ENCODE results near the gene RAB33B.
A peak's percentile ranks its signal among the peaks of the same experiment; 100 is the strongest.
"Not testable (repeated sequence)": the region's sequence is repeated elsewhere in the genome, so short reads cannot be mapped to it uniquely, and the experiment has no call there.

The RAB33B gene

GRCh38 chr4:139454111-139455045 is at the start of gene RAB33B:
Gene RAB33B, plus strand, starts transcription at chr4:139454121. Its CDS starts 75 bp downstream, at chr4:139454196.
- H3K9me3 ChIP-seq (ENCODE audit: control insufficient read depth, insufficient read depth, low read length): no peaks in the 10 kb centered on the region
- peak within 1 kb of the TSS; percentile 96 for H3K4me3 ChIP-seq (ENCODE audit: low read depth, low read length)
- peak within 1 kb of the TSS; percentile 89 for H3K9ac ChIP-seq (ENCODE audit: low read depth, low read length)
- H3K4me1 ChIP-seq (ENCODE audit: control insufficient read depth, insufficient read depth, low read length): peaks cover 28% of the 10 kb centered on the region
- H3K27ac ChIP-seq (ENCODE audit: low read depth, low read length): peak within 1 kb of the TSS; percentile 95
- no peaks in the 10 kb centered on the region for H3K36me3 ChIP-seq (ENCODE audit: control insufficient read depth, insufficient read depth, low read length)
- no peaks in the 10 kb centered on the region for H3K27me3 ChIP-seq (ENCODE audit: control insufficient read depth, insufficient read depth, low read length)

DNA sequence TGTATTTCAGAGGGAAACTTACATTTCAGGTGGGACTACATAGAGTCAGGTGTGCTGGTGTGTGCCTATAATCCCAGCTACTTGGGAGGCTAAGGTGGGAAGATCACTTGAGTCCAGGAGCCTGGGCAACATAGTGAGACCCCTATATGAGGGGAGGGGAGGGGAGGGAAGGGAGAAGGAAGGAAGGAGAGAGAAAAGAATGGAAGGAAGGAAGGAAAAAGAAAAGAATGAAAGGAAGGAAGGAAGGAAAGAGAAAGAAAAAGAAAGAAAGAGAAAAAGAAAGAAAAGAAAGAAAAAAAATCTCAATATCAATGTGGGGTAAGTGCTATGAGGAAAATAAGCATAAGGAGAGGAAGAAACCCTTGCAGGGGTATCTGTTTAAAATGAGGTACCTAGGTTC is 43.6 kb upstream of the RAB33B start:
- H3K27ac ChIP-seq (ENCODE audit: low read depth, low read length): no peak overlapping the region
- no peaks in the 10 kb centered on the region for H3K36me3 ChIP-seq (ENCODE audit: control insufficient read depth, insufficient read depth, low read length)
- no peaks in the 10 kb centered on the region; the same call in 1 of the 2 replicates for H3K9me3 ChIP-seq (ENCODE audit: control insufficient read depth, insufficient read depth, low read length)
- H3K9ac ChIP-seq (ENCODE audit: low read depth, low read length): no peak overlapping the region
- H3K4me1 ChIP-seq (ENCODE audit: control insufficient read depth, insufficient read depth, low read length): no peaks in the 10 kb centered on the region
- H3K4me3 ChIP-seq (ENCODE audit: low read depth, low read length): no peak overlapping the region
- no peaks in the 10 kb centered on the region for H3K27me3 ChIP-seq (ENCODE audit: control insufficient read depth, insufficient read depth, low read length)

- not testable (repeated sequence) for H3K4me3 ChIP-seq (ENCODE audit: low read depth, low read length); H3K9ac ChIP-seq (ENCODE audit: low read depth, low read length); H3K9me3 ChIP-seq (ENCODE audit: control insufficient read depth, insufficient read depth, low read length); H3K36me3 ChIP-seq (ENCODE audit: control insufficient read depth, insufficient read depth, low read length); H3K27me3 ChIP-seq (ENCODE audit: control insufficient read depth, insufficient read depth, low read length); H3K27ac ChIP-seq (ENCODE audit: low read depth, low read length); H3K4me1 ChIP-seq (ENCODE audit: control insufficient read depth, insufficient read depth, low read length)
These were observed 39.2 kb upstream of the RAB33B start for GRCh38 chr4:139414671-139415210.

DNA sequence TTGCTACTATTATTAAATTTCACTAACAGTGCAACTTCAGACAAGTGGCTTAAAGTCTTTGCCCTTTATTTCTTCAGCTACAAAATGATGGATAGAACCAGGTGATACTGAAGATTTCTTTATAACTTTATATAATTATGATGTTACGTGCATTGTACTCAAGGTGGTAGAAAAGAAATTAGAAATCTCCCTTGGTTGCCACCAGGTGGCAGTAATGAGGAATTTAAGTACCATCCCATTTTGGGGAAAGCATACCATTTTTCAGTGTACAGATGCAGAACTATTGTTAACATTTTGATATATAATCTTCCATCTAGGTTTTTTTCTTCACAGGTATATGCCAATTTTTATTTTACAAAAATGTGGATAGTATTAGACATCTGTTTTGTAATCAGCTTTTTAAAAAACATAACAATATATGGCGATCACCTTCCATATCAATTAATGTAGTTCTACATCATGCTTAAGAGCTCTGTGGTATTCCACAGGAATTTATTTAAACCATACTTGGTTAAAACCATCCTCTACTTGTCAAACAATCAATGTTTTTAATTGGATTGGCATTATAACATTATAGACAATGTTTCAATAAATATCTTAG is 37.7 kb upstream of the RAB33B start:
- Histone ChIP-seq H3K9me3 (ENCODE audit: control insufficient read depth, insufficient read depth, low read length) (no peaks in the 10 kb centered on the region; the same call in 1 of the 2 replicates), H3K36me3 (ENCODE audit: control insufficient read depth, insufficient read depth, low read length) (no peaks in the 10 kb centered on the region)

GRCh38 chr4:139419388-139419914 is 34.5 kb upstream of the RAB33B start:
- H3K9ac ChIP-seq (ENCODE audit: low read depth, low read length): no peak overlapping the region
- H3K27me3 ChIP-seq (ENCODE audit: control insufficient read depth, insufficient read depth, low read length): no peaks in the 10 kb centered on the region
- no peak overlapping the region for H3K27ac ChIP-seq (ENCODE audit: low read depth, low read length)

More for the DNA sequence above, 37.7 kb upstream of the RAB33B start:
- Histone ChIP-seq H3K4me3 (ENCODE audit: low read depth, low read length) (no peak overlapping the region), H3K9ac (ENCODE audit: low read depth, low read length) (no peak overlapping the region), H3K27me3 (ENCODE audit: control insufficient read depth, insufficient read depth, low read length) (no peaks in the 10 kb centered on the region), H3K4me1 (ENCODE audit: control insufficient read depth, insufficient read depth, low read length) (no peaks in the 10 kb centered on the region), H3K27ac (ENCODE audit: low read depth, low read length) (no peak overlapping the region)

GRCh38 chr4:139420652-139421051 is 33.3 kb upstream of the RAB33B start:
- H3K9ac ChIP-seq (ENCODE audit: low read depth, low read length): no peak overlapping the region
- no peaks in the 10 kb centered on the region for H3K4me1 ChIP-seq (ENCODE audit: control insufficient read depth, insufficient read depth, low read length)
- no peaks in the 10 kb centered on the region for H3K9me3 ChIP-seq (ENCODE audit: control insufficient read depth, insufficient read depth, low read length)
- no peaks in the 10 kb centered on the region for H3K27me3 ChIP-seq (ENCODE audit: control insufficient read depth, insufficient read depth, low read length)
- H3K27ac ChIP-seq (ENCODE audit: low read depth, low read length): no peak overlapping the region
- no peaks in the 10 kb centered on the region for H3K36me3 ChIP-seq (ENCODE audit: control insufficient read depth, insufficient read depth, low read length)
- H3K4me3 ChIP-seq (ENCODE audit: low read depth, low read length): no peak overlapping the region

More at GRCh38 chr4:139419388-139419914, 34.5 kb upstream of the RAB33B start:
- H3K36me3 ChIP-seq (ENCODE audit: control insufficient read depth, insufficient read depth, low read length): no peaks in the 10 kb centered on the region
- H3K9me3 ChIP-seq (ENCODE audit: control insufficient read depth, insufficient read depth, low read length): no peaks in the 10 kb centered on the region
- H3K4me3 ChIP-seq (ENCODE audit: low read depth, low read length): no peak overlapping the region
- no peaks in the 10 kb centered on the region for H3K4me1 ChIP-seq (ENCODE audit: control insufficient read depth, insufficient read depth, low read length)

DNA sequence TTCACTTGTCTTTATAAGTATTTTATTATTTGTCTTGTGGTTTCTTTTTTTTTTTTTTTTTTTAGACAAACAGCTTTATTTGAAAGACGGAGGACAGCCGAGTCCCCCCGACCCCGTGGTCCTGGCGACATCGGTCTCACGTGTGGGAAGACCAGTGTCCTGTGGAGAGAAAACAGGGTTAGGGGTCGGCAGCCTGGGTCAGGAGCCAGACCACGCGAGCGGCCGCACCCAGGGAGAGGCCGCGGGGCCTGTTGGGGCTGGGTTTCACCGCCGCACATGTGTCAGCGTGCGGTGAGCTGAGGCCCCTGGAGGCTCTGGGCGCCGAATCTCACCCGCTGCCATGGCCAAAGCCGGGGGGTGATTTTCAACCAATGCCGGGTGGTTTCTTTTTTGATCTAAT is 17.8 kb upstream of the RAB33B start:
- Histone ChIP-seq H3K4me3 (ENCODE audit: low read depth, low read length) (no peak overlapping the region), H3K9ac (ENCODE audit: low read depth, low read length) (no peak overlapping the region), H3K27ac (ENCODE audit: low read depth, low read length) (no peak overlapping the region), H3K36me3 (ENCODE audit: control insufficient read depth, insufficient read depth, low read length) (no peaks in the 10 kb centered on the region; the same call in 1 of the 2 replicates), H3K27me3 (ENCODE audit: control insufficient read depth, insufficient read depth, low read length) (no peaks in the 10 kb centered on the region), H3K4me1 (ENCODE audit: control insufficient read depth, insufficient read depth, low read length) (no peaks in the 10 kb centered on the region), H3K9me3 (ENCODE audit: control insufficient read depth, insufficient read depth, low read length) (peaks cover 3% of the 10 kb centered on the region)

DNA sequence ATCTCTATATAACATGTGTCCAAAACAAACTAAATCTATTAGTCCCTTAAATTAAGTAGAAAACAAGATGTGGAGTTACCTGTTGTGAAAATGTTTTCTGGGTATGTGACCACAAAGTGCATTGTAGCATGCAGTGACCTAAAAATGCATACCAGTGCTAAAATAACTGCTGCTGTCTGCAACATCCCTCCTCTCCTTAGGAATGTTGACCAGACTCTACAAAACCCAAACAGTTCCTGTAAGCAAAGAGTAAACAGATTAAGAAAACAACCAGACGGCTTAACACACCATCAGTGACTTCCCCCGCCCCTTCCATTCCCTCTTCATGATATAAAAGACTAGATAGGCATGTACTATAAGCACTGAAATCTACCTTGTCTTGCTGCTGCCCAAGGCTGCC is 15.8 kb upstream of the RAB33B start:
- no peak overlapping the region for H3K27ac ChIP-seq (ENCODE audit: low read depth, low read length)
- H3K27me3 ChIP-seq (ENCODE audit: control insufficient read depth, insufficient read depth, low read length): no peaks in the 10 kb centered on the region
- H3K36me3 ChIP-seq (ENCODE audit: control insufficient read depth, insufficient read depth, low read length): no peaks in the 10 kb centered on the region; the same call in 1 of the 2 replicates
- H3K9ac ChIP-seq (ENCODE audit: low read depth, low read length): no peak overlapping the region
- no peaks in the 10 kb centered on the region for H3K4me1 ChIP-seq (ENCODE audit: control insufficient read depth, insufficient read depth, low read length)
- no peak overlapping the region for H3K4me3 ChIP-seq (ENCODE audit: low read depth, low read length)
- H3K9me3 ChIP-seq (ENCODE audit: control insufficient read depth, insufficient read depth, low read length): no peaks in the 10 kb centered on the region; the same call in none of the 2 replicates

- H3K4me1 ChIP-seq (ENCODE audit: control insufficient read depth, insufficient read depth, low read length): no peaks in the 10 kb centered on the region
- no peak overlapping the region for H3K27ac ChIP-seq (ENCODE audit: low read depth, low read length)
- H3K9ac ChIP-seq (ENCODE audit: low read depth, low read length): no peak overlapping the region
- no peak overlapping the region for H3K4me3 ChIP-seq (ENCODE audit: low read depth, low read length)
- H3K36me3 ChIP-seq (ENCODE audit: control insufficient read depth, insufficient read depth, low read length): no peaks in the 10 kb centered on the region; the same call in 1 of the 2 replicates
- H3K9me3 ChIP-seq (ENCODE audit: control insufficient read depth, insufficient read depth, low read length): no peaks in the 10 kb centered on the region; the same call in none of the 2 replicates
- H3K27me3 ChIP-seq (ENCODE audit: control insufficient read depth, insufficient read depth, low read length): no peaks in the 10 kb centered on the region
These were observed 12.9 kb upstream of the RAB33B start for GRCh38 chr4:139441029-139441428.

DNA sequence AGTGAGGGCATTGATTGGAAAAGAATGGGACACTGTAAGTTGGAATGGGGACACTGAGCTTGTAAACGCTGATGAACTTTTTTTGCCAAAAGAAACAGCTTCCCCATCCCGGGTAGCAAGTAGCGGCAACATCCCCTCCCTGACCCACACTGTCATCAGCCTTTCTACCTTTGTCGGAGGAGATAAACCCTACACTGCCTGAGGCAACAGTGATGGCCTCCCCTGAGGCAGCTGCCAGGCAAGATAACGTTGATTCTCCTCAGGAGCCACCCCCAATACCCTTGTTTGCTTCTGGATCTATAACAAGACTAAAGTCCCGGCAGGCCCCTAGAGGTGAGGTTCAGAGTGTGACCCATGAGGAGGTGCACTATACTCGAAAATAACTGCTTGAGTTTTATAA is 10.3 kb upstream of the RAB33B start:
- Histone ChIP-seq H3K4me1 (ENCODE audit: control insufficient read depth, insufficient read depth, low read length) (no peaks in the 10 kb centered on the region), H3K27me3 (ENCODE audit: control insufficient read depth, insufficient read depth, low read length) (no peaks in the 10 kb centered on the region), H3K27ac (ENCODE audit: low read depth, low read length) (no peak overlapping the region), H3K9me3 (ENCODE audit: control insufficient read depth, insufficient read depth, low read length) (no peaks in the 10 kb centered on the region), H3K4me3 (ENCODE audit: low read depth, low read length) (no peak overlapping the region), H3K36me3 (ENCODE audit: control insufficient read depth, insufficient read depth, low read length) (no peaks in the 10 kb centered on the region), H3K9ac (ENCODE audit: low read depth, low read length) (no peak overlapping the region)
